Stimulated activated CD4-positive, alpha-beta T cell treated with anti-CD3 and anti-CD28 coated beads, Interleukin-4, amount 100 ng/mL, for 48 hours (primary cell): Measurements from ENCODE around the gene ZNF556.
A peak's percentile ranks its signal among the peaks of the same experiment; 100 is the strongest.

Experiments
- DNase-seq, 2 donors: peaks; one replicate each; pipeline ENCODE4 v3.0.0-alpha.2; 2020; ENCODE audit warnings: low read depth in 2 of 2

ZNF556 gene

DNA sequence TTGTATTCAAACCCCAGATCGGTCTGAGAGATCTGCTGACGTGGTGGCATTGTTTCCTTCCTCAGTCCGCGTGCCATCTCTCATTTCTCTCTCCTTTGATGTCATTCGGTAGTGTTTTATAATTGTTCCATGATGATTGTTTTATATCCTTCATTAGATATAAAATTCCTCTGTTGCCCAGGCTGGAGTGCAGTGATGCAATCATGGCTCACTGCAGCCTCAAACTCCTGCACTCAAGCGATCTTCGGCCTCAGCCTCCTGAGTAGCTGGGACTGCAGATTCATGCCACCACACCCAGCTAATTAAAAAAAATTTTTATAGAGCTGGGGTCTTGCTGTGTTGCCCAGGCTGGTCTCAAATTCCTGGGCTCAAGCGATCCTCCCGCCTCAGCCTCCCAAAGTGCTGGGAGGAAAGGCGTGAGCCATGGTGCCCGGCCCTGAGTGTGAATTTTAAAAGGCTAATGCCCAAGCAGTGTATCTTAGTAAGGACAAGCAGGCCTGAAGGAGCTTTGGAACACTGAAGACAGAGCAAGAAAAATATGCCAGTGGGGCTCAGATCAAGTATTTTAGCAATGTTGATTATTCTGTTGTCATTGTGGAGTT lies 38.9 kb downstream of the ZNF556 start:
- no peak for DNase-seq

DNA sequence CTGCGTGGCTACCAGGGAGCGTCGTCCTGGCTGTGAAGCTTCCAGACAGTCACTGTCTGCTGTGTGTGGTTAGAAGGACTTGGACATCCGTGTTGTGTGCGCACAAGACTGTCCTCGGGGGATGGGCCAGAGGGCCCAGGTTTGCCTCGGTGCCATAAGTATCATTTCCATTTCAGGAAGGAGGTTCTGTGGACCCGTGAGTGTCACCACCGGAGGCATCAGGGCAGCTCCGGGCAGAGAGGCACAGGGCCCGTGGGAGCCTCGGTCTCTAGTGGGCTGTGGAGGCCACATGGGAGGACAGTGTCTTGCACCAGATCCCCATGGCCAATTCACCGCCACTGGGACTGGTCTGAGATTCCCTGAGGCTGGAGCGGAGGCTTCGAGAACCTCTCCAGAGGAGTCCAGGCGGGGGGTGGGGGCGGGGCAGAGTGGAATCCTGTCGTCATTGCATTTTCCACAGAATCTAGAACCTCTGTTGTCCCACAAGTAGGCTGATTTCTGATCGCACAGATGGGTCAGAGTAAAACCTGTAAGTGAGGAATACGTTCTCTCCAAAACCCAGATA lies 39.6 kb downstream of the ZNF556 start:
- no peak for DNase-seq

DNA sequence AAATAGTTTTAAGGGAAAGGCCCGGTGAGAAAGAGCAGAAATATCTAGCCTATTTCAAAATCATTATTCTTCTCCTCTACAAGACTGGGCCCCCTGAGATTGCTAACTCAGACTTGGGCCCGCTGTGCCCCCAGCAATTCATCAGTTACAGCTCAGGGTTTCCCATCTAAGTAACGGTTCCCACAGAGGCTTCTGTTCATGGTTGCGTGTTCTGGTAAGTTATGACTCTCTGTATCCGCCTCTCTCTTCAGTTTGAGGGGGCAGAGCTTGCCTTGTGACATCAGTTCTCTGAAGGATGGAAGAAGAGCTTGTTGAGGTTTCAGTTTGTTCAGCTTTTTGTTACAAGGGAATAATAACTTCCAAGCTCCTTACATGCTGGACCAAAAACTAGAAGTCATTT lies 45.2 kb downstream of the ZNF556 start:
- DNase-seq: peak in 1 of 2 donors; percentile 17

DNA sequence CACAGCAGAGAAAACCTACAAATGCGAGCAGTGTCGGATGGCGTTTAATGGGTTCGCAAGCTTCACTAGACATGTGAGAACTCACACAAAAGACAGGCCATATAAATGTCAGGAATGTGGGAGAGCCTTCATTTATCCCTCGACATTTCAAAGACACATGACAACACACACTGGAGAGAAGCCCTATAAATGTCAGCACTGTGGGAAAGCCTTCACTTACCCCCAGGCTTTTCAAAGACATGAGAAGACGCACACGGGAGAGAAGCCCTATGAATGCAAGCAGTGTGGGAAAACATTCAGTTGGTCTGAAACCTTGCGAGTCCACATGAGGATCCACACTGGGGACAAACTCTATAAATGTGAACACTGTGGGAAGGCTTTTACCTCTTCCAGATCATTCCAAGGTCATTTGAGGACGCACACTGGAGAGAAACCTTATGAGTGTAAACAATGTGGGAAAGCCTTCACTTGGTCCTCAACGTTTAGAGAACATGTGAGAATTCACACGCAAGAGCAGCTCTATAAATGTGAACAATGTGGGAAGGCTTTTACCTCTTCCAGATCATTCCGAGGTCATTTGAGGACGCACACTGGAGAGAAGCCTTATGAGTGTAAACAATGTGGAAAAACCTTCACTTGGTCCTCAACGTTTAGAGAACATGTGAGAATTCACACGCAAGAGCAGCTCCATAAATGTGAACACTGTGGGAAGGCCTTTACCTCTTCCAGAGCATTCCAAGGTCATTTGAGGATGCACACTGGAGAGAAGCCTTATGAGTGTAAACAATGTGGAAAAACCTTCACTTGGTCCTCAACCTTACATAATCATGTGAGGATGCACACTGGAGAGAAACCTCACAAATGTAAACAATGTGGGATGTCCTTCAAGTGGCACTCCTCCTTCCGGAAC lies 50.4 kb downstream of the ZNF556 start:
- DNase-seq: no peak

DNA sequence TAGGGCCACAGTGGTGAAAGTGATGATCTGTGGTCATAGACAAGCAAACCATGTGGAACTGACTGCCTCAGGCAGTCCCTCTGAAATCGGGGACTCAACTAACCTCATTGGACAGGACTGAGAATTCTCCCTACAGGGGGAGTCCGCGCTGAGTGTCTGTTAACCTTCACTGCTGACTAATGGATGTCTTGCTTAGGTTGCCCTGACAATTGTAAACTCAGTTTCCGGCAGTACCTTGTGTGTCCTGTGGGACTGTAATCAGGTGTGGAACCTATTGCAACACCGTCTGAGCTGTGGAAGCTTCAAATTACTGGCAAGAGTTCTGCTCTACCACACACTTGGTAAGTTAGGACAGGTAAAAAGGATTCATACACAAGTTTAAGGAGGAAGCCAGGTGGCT lies 55.9 kb downstream of the ZNF556 start:
- DNase-seq: no peak

DNA sequence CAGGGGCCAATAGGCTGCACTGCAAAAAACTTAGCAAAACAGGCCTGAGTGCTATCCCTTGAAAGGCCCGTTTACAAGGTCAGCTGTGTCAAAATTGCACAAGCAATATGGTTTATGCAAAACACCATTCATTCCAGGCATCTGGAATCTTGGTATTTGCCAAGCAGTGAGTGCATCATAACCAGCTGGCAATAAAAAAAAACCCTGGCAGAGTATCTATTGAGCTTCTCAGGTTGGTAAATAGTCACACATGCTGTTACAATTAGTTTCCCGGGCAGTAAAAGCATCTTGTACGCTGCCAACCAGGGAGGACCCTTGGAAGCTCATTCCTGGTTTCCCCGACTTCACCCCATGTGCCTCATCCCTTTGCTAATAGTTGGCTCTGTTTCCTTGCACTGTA lies 56.4 kb downstream of the ZNF556 start:
- DNase-seq: no peak

DNA sequence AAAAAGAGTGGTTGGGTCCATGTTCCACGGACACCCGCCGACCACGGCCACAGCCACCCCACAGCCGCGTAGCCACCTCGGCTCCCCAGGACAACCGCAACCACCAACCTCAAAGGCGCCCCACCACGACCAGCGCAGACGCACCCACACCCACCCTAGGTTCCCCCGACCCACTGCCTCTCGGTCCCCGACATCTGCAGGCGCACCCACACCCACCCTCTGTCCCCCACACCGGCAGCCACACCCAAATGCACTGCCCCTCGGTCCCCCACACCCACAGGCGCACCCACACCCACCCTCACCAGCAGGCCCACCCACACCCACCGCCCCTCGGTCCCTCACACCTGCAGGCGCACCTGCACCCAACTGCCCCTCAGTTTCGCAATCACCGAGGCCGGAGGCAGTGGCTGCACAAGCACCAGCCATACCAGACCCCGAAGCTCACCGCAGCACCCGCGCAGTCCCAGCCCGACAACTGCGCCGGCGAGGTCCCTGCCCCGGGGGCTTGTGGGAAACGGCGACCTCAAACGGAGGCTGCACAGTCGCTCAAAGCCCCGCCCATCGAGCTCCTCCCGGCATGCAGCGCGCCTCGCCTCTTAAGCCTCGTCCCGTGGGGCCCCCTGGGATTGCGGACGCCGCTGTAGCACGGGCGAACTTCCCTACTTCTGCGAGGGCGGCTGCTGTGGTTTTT lies 59.4 kb downstream of the ZNF556 start:
- DNase-seq: no peak

DNA sequence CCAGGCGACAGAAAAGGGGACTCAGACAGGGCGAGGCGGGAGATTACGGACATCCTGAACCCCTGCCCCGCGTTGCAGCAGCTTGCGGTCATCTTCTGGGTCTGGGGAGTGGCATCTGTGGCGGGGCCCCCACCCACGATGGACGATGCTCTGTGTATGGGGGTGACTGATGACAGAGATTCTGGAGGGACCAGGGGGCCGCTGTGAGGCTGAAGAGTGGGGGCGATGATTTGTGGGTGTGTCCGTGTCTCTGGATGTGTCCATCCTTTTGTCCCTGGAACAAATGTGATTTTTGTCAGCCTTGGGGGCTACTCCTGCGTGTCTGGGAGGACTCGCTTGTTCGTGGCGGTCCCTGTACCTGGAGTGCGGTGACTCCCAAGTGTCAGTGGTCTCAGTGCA lies 59.9 kb downstream of the ZNF556 start:
- no peak for DNase-seq
